ENCODE measurements around the gene SLC25A30.
A peak's percentile ranks its signal among the peaks of the same experiment; 100 is the strongest.

SLC25A30 gene, protein sequence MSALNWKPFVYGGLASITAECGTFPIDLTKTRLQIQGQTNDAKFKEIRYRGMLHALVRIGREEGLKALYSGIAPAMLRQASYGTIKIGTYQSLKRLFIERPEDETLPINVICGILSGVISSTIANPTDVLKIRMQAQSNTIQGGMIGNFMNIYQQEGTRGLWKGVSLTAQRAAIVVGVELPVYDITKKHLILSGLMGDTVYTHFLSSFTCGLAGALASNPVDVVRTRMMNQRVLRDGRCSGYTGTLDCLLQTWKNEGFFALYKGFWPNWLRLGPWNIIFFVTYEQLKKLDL

DNA sequence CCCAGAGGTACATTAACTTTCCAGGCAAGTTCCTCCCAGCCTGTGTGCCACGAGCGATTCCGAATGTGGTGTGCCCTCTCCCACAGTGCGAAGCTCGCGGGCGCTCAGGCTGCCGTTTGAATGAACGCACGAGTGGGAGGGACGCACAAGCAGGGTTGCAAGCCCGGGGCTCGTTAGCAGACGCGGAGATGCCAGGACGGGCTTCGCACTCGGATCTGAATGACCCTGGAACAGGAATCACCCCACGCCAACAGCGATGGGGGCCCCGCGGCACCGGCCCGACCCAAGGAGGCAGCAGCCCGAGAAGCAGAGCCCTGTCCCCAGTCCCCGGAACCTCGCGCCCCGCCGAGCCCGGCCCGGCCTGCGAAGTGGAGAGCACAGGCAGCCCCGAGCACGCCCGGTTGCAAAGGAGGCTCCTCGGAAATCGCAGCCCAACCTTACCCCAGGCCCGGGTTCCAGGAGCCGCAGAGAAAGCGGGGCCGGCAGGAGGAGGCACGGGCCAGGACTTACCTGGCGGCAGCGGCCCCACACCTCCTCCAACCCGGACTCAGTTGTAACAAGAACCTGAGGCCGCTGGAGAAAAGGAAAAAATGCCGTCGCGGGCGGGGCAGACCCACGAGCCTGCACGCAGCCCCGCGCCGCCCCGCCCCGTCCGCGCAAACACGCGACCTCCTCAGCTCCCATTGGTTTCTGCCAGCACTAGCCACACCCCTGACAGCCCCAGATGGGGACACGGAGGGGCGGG is at the start of gene SLC25A30:
SLC25A30 (minus strand) TSS at position 584 of the 745 bp plus-strand sequence. CDS start 6,948 bp downstream, outside the sequence.
- peak; percentile 92 for DNase-seq

DNA sequence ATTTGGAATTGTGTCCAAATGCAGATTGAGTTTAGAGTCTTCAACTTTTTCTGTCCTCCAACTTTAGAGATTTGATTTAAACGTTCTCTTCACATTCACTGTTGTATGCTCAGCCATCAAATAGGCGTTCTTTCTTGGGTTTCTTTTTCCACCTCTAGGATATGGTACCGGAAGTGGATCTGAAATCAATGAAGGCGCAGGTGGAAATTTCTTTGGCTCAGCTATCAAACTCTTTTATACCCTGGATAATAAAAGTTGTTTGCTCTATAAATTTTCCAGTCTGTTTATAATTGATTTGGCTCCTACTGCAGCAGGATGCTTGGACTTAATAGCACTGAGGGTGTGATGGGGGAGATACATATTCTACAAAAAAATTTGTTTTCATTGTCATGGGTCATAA is 48.2 kb upstream of the SLC25A30 start:
- DNase-seq = no peak

DNA sequence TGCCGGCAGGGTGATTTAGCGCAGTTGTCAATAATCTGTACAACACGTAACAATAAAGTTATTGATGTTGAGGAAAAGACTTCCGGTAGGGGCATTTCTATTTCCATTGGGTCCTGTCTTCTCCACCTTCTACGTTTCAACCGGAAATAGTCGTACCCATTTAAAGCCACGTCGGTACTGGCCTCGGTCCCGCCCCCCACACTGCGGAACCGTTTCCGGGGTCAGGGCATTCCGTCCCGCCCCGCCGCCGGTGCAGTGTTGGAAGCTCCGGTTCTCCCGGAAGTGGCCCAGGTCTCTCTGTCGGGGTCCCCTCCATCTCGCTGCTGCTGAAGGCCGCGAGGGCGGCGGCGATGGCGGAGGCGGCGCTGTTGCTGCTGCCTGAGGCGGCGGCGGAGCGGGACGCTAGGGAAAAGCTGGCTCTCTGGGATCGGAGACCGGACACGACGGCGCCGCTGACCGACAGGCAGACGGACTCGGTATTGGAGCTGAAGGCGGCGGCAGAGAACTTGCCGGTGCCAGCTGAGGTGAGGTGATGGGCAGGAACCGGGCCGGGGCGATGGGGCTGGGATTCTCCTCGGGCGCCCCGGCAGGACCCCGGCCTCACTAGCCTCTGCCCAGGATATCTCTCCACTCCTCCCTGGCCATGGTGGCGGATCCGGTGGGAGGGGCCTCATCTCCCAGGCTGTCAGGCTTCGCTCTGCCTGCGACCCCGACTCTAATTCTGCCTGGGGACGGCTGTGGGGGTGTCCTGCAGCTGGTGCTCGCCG is 46.7 kb upstream of the SLC25A30 start, which contains the start of gene COG3:
COG3 (plus strand) TSS at position 253 of the 767 bp plus-strand sequence; CDS start at position 351, 98 bp downstream.
- peak; percentile 97 for DNase-seq

DNA sequence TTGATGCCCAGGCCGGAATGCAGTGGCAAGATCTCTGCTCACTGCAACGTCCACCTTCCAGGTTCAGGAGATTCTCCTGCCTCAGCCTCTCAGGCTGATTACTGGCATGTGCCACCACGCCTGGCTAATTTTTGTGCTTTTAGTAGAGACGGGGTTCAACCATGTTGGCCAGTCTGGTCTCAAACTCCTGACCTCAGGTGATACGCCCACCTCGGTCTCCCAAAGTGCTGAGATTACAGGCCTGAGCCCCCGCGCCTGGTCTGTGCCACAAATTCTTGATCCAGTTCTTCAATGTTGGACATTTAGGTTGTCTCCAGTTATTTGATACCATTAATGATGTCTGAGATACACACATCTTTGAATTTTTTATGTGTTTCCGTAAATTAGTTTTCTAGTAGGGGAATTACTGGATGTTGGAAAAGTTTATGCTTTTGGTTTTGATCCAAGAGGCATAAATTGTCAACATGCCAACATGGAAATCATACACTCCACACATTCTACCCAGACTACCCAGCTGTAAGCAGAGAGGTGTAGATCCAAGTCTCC is 46.0 kb upstream of the SLC25A30 start:
- no peak for DNase-seq

DNA sequence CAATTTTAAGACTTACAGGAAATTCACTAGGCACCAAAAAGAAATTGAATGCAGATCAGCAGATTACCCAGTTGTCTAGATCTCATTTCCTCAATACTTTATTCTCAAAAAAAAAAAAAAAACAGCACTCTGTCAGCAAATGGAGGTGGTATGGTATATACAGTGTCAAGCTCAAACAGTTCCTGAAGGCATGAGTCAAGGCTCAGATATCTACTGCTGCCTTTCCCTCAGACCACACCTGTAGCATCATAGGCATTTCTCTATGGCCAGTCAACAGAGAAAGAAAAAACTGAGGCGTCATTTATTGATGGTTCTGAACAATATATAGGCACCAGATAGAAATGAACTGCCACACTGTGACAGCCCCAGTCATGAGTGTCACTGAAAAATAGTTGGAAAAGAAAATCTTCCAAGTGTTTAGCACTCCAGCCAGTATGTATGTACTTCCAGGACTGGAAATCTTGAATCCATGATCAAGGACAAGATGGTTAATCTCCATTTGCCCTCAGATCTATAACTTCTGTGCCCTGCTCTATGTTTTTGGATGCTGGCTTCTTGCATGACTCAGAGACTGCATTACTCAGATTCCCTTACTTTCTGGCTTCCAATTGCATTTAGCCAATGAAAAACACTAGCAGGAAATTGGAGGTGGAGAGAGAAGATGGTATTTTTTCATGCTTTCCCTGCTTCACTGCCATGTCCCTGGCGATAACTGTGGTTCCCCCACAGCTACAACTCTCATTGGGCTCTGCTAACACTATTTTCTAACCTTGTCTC is 38.2 kb upstream of the SLC25A30 start:
- DNase-seq = peak; percentile 55

GRCh38 chr13:45454204-45454603 is 36.0 kb upstream of the SLC25A30 start:
- DNase-seq = no peak

DNA sequence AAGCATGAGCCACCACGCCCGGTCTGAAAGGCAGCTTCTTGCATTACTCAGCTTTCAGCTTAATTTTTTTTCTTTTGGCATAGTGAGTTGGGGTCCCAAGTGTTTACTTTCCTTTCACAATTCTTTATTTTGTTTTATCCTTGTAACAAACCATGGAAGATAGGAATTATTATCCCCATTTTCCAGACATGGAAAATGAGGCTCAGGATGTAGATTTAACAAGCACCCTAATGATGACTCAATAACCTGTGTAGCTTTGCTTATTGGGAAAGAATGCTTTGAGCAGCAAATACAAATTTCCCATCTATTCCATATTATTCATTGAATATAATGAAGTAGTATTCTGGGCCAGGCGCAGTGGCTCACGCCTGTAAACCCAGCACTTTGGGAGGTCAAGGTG is 33.1 kb upstream of the SLC25A30 start:
- DNase-seq = no peak

- no peak for DNase-seq
Measured at GRCh38 chr13:45448965-45449559, 30.9 kb upstream of the SLC25A30 start.

- no peak for DNase-seq
Measured at GRCh38 chr13:45447050-45447661, 29.0 kb upstream of the SLC25A30 start.

DNA sequence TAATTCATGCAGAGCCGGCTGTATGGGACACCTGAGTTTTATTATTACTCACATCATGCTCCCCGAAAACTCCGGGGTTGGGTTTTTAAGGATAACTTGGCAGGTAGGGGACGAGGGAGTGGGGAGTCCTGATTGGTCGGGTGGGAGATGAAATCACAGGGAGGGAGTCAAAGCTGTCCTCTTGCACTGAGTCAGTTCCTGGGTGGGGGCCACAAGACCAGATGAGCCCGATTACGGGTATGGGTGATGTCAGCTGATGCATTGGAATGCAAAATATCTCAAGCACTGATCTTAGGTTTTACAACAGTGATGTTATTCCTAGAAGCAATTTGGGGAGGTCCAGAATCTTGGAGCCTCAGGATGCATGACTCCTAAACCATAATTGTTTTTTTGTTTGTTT is 28.0 kb upstream of the SLC25A30 start:
- DNase-seq = peak; percentile 91

DNA sequence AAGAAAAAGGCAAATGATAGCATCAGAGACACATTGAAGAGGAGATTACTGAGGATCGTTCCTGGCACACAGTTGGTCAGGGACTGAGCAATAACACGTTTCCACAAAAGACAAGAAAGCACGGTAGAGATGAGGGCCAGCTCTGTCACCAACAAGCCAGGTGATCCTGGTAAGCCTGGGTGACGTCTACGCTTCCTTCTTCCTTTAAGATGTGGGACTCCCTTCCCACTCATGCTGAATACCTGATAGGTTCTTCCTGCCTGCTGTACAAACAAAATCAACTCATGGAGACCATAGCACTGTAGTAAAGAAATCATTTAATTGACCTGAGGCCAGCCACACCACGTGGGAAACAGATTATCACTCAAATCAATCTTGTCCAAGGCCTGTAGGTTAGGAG is 26.9 kb upstream of the SLC25A30 start:
- no peak for DNase-seq

DNA sequence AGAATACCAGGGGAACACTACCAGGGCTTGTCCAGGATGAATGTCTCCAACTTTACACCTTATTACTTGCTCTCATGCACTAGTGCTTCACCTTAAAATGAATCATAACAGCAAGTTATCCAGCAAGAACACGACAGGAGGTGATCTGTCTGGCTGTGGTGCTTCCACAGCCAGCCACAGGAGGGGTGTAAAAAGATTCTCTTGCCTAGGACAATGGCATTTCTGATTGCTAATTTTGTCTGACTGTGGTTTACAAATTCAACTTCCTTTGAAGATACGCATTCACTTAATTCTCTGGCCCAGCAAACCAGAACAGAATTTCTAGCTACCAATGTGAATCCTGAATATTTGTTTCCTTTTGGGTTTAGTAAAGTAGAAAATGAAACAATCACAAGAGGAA is 23.5 kb upstream of the SLC25A30 start:
- peak; percentile 34 for DNase-seq

GRCh38 chr13:45439781-45440462 is 21.7 kb upstream of the SLC25A30 start:
- no peak for DNase-seq

- no peak for DNase-seq
Measured at GRCh38 chr13:45439008-45439407, 20.8 kb upstream of the SLC25A30 start.

DNA sequence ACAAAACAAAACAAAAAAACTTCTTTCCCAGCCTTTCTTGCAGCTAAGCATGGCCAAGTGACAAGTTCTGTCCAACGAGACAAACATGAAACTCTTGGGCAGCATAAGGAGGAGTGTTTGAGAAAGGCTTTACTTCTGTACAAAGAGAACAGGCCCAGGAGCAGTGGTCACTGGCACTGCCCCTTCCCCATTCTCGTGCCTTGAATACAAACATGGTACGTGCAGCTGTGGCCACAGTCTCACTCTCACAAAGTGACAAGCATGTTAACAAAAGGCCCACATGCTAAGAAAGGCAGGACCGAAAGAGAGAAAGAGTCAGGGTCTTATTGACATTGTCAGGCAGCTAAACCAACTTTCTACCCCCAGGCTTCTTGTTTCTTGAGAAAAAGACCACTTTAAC is 19.8 kb upstream of the SLC25A30 start:
- DNase-seq = no peak

DNA sequence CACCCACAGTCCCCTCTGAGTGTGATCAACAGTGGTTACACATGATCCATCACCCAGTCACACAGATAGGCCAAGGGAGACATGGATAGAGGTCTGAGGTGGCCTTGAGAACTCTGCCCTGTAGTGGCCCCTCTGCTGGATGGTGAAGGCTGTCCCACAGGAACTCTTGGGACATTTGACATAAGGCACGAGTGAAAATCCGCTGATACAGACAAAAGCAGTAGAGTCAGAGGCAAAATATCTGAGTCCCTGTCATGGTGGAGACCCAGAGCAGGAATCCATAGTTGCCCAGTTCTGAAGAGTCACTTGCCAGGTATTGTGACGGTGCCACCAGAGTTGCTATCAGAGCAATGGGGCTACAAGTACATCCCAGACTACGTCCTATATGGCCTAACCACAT is 18.8 kb upstream of the SLC25A30 start:
- no peak for DNase-seq

DNA sequence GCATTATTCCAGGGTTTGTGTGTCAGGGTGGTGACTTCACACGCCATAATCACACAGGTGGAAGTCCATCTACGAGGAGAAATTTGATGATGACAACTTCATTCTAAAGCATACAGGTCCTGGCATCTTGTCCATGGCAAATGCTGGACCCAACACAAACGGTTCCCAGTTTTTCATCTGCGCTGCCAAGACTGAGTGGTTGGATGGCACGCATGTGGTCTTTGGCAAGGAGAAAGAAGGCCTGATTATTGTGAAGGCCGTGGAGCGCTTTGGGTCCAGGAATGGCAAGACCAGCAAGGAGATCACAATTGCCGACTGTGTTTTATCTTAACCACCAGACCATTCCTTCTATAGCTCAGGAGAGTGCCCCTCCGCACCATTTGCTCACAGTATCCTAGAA is 18.2 kb upstream of the SLC25A30 start:
- DNase-seq = no peak

DNA sequence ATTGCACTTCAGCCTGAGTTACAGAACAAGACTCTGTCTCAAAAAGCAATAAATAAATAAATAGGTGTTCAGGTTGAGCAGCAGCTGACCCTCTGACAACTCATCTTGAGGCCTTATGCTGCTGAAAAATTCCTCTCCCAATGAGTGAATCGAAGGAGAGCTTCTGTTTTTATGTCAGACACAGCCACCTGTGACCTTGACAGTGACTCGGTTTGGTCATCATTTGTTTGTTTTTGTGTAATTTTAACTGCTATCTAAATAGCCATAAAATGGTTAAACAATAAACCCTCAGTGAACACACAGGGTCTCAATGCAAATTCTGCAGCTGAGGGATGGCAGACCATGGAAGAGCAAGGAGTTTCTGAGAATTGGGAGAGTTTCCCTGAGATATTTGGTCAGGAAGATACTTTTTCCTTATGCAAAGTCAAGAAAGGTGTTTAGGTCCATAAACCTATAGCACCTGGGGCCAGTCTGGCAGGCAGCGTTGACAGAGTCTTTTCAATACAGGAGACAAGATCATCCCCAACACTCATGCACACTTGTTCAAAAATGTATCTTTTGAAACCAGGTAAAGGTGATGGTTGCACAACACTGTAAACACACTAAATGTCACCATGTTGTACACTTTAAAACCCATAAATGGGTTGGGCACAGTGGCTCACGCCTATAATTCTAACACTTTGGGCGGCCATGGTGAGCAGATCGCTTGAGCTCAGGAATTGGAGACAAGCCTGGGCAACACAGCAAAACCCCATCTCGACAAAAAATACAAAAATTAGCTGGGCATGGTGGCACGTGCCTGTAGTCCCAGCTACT is 16.6 kb upstream of the SLC25A30 start:
- no peak for DNase-seq

- DNase-seq = no peak
Measured at GRCh38 chr13:45433381-45433790, 15.2 kb upstream of the SLC25A30 start.
